ENCODE results near the gene COPE. TPM values are rescaled to one million over a fixed set of nuclear protein-coding genes. Genes with fewer than 3 reads are reported as not detected.

Gene COPE
- total RNA-seq, 4 donors from 2014 or later = 144 to 268 (median 179) TPM

DNA sequence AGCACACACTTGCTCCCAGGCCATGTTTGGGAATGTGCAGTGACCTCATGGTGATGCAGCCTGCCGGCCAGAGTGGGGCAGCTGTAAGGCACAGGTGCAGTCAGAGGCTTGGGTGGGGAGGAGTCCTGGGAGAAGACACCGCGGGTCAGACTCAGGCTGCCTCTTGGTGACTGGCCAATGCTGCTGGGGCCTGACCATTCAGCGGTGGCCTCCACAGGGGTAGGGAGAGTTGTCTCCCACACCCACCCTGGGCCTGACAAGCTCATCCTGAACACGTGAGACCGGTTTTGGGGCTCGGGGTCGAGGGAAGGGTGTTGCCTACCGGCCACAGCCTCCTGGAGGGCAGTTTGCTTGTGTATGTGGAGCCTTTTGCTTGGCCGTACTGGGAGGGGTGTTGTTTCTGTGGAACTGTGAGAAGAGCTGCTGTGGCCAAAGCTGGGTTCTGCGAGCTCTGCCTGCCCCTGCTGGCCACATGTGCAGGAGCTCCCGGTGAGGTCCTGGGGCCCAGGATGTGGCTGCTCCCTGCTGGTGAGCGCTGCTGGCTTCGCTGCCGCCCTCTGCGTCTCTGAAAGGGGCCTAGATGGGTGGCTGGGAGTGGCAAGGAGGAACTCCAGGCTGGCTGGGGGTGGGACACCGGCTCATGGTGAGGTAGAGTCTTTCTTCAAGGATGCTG lies 65.3 kb downstream of the COPE start:
- no peaks in the 10 kb centered on the region for H3K27me3 ChIP-seq
- TF ChIP-seq POLR2A (IDR thresholded peaks at IDR 0.05) = no peak
- no peak for TF ChIP-seq EP300 (IDR thresholded peaks at IDR 0.05; ENCODE audit: low read depth)
- TF ChIP-seq, protein P1, sequence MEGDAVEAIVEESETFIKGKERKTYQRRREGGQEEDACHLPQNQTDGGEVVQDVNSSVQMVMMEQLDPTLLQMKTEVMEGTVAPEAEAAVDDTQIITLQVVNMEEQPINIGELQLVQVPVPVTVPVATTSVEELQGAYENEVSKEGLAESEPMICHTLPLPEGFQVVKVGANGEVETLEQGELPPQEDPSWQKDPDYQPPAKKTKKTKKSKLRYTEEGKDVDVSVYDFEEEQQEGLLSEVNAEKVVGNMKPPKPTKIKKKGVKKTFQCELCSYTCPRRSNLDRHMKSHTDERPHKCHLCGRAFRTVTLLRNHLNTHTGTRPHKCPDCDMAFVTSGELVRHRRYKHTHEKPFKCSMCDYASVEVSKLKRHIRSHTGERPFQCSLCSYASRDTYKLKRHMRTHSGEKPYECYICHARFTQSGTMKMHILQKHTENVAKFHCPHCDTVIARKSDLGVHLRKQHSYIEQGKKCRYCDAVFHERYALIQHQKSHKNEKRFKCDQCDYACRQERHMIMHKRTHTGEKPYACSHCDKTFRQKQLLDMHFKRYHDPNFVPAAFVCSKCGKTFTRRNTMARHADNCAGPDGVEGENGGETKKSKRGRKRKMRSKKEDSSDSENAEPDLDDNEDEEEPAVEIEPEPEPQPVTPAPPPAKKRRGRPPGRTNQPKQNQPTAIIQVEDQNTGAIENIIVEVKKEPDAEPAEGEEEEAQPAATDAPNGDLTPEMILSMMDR (IDR thresholded peaks at IDR 0.05) = no peak
- no peak for TF ChIP-seq POLR2AphosphoS5 (IDR thresholded peaks at IDR 0.05)
- intact Hi-C loops (cut with DNase I; ENCODE audit: low total_unique reads) = loop anchor here (10.0 kb wide), 1 partner anchor 409 kb away; no protein-coding TSS in a partner anchor

DNA sequence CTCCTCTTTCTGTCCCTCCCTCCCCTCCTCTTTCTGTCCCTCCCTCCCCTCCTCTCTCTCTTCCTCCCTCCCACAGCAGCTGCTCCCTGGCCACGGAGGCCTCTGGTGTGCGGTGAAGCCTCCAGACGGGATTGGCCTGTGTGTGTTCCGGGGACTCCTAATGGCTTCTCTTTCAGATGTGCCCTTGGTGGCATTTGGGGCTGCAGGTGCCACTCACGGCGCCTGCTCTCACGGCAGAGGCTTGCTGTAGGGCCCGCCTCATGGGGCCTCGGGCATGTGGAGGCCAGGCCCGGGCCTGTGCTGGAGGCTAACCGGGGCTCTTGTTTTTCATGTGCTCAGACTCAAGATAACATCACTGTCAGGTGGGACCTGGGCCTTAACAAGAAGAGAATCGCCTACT lies 66.5 kb downstream of the COPE start:
- Histone ChIP-seq H3K9me3 (no peaks in the 10 kb centered on the region), H3K4me3 (no peak overlapping the region), H3K36me3 (peaks cover 0 to 62% (median 29%) of the 10 kb centered on the region in 4 donors), H3K27me3 (no peaks in the 10 kb centered on the region), H3K27ac (no peak overlapping the region), H3K4me1 (peaks cover 16 to 26% (median 24%) of the 10 kb centered on the region in 4 donors)
- in situ Hi-C loops (cut with MboI; ENCODE audit: low pct_ligation_motif_present in 1 of 4, low pct_unique_long_range_greater_than_20kb in 1 of 4, low sequenced_read_pairs in 3 of 4) (loop anchor here in 2 of 4 donors (10.0 to 25.0 kb wide), 2 partner anchors 390 to 408 kb away; no protein-coding TSS in a partner anchor), intact Hi-C loops (cut with DNase I; ENCODE audit: low total_unique reads) (loop anchor here (10.0 kb wide), 1 partner anchor 408 kb away; no protein-coding TSS in a partner anchor)
- TF ChIP-seq POLR2AphosphoS5 (IDR thresholded peaks at IDR 0.05) (no peak), EP300 (IDR thresholded peaks at IDR 0.05; ENCODE audit: low read depth) (no peak)
- no peak for DNase-seq
- WGBS, 2 donors (ENCODE audit: low coverage in 1 of 2) = 89% methylated on average over 12 of the region's 12 CpGs; no CpG with 5 or more reads in 1 of the 2 donors

More for the DNA sequence above, 65.3 kb downstream of the COPE start:
- WGBS, 2 donors (ENCODE audit: low coverage in 1 of 2) = 87 to 93% methylated on average over 3 to 13 of the region's 17 CpGs
- DNase-seq = no peak
- in situ Hi-C loops (cut with MboI; ENCODE audit: low pct_ligation_motif_present in 1 of 4, low pct_unique_long_range_greater_than_20kb in 1 of 4, low sequenced_read_pairs in 3 of 4) = loop anchor here in 2 of 4 donors (10.0 to 25.0 kb wide), 2 partner anchors 392 to 409 kb away; no protein-coding TSS in a partner anchor
- H3K9me3 ChIP-seq = no peaks in the 10 kb centered on the region
- peaks cover 8 to 14% (median 13%) of the 10 kb centered on the region in 4 donors for H3K4me1 ChIP-seq
- H3K4me3 ChIP-seq = no peak overlapping the region
- peaks cover 0 to 67% (median 32%) of the 10 kb centered on the region in 4 donors for H3K36me3 ChIP-seq
- no peak overlapping the region for H3K27ac ChIP-seq

DNA sequence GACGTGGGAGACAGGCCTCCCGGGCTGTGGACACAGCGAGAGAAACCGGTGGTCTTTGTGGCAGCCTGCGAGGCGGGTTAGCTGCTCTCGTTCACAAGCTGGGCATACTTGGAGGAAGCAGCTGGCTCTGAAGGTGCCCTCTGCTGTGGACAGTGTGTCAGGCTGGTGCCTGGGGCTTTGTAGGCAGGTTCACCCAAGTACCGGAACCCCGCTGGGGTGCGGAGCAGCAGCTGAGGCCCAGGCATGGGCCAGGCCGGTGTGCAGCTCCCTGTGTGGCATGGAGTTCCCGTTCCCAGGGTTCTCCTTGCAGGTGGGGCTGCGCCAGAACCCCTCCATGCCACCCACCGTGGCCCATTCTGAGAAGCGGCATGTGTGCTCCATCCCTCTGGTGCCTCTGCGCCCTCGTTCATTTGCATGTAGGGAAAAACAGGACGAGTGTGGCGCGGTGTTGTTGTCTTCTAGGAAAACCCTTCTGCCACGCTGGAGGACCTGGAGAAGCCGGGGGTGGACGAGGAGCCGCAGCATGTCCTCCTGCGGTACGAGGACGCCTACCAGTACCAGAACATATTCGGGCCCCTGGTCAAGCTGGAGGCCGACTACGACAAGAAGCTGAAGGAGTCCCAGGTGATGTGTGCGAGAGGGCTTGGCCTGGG lies 67.4 kb downstream of the COPE start:
- H3K27ac ChIP-seq = no peak overlapping the region
- no peaks in the 10 kb centered on the region for H3K9me3 ChIP-seq
- peaks cover 0 to 53% (median 25%) of the 10 kb centered on the region in 4 donors for H3K36me3 ChIP-seq
- TF ChIP-seq EP300 (IDR thresholded peaks at IDR 0.05; ENCODE audit: low read depth) = no peak
- TF ChIP-seq POLR2AphosphoS5 (IDR thresholded peaks at IDR 0.05) = no peak
- no peak for TF ChIP-seq POLR2A (IDR thresholded peaks at IDR 0.05)
- TF ChIP-seq, protein P1 (IDR thresholded peaks at IDR 0.05) = no peak
- no peak overlapping the region for H3K4me3 ChIP-seq
- no peak for DNase-seq
- H3K4me1 ChIP-seq = peaks cover 18 to 34% (median 30%) of the 10 kb centered on the region in 4 donors
- in situ Hi-C loops (cut with MboI; ENCODE audit: low pct_ligation_motif_present in 1 of 4, low pct_unique_long_range_greater_than_20kb in 1 of 4, low sequenced_read_pairs in 3 of 4) (loop anchor here in 2 of 4 donors (10.0 to 25.0 kb wide), 2 partner anchors 389 to 407 kb away; no protein-coding TSS in a partner anchor), intact Hi-C loops (cut with DNase I; ENCODE audit: low total_unique reads) (loop anchor here (10.0 kb wide), 1 partner anchor 407 kb away; no protein-coding TSS in a partner anchor)
- 94% methylated on average over 31 of the region's 31 CpGs; no CpG with 5 or more reads in 1 of the 2 donors for whole genome bisulfite sequencing, 2 donors (ENCODE audit: low coverage in 1 of 2)
- H3K27me3 ChIP-seq = no peaks in the 10 kb centered on the region

DNA sequence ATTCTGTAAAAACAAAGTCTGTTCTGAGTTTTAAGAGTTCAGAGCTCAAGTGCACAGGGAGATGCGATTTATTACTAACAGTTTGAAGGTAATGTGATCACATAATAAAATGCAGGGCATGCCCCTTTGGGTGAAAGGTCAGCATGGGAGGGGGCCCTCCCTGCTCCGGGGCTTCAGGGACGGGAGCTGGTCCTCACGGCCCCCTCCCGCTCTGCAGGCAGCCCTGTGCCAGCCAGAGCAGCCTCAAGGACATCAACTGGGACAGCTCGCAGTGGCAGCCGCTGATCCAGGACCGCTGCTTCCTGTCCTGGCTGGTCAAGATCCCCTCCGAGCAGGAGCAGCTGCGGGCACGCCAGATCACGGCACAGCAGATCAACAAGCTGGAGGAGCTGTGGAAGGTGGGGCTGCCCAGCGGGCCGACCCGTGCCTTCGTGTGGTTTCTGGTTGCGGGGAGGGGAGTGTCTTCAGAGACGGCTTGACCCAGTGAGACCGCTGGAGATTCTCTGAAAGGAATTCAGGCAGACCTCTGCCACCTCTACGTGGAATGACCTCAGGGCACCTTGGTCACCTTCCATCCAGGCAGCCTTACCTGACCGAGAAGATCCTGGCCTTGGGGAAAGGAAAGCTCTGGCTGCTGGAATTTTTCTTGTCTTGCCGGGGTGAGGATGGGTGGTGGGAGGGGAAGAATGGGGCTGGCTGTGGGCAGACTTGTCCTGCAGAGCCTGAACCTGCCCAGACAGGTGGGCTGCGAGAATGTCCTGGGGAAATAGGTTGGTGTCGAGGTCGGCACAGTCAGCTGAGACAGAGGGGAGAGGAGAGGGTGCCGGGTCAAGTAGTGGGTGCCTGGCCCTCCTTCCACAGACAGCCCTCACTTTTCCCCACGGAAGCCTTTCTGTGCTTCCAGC lies 68.5 kb downstream of the COPE start:
- TF ChIP-seq, protein P1 (IDR thresholded peaks at IDR 0.05) = no peak
- no peak for TF ChIP-seq EP300 (IDR thresholded peaks at IDR 0.05; ENCODE audit: low read depth)
- no peak for TF ChIP-seq POLR2AphosphoS5 (IDR thresholded peaks at IDR 0.05)
- in situ Hi-C loops (cut with MboI; ENCODE audit: low pct_ligation_motif_present in 1 of 4, low pct_unique_long_range_greater_than_20kb in 1 of 4, low sequenced_read_pairs in 3 of 4) (loop anchor here in 2 of 4 donors (10.0 to 25.0 kb wide), 2 partner anchors 388 to 406 kb away; no protein-coding TSS in a partner anchor), intact Hi-C loops (cut with DNase I; ENCODE audit: low total_unique reads) (loop anchor here (10.0 kb wide), 1 partner anchor 406 kb away; no protein-coding TSS in a partner anchor)
- Histone ChIP-seq H3K4me1 (peaks cover 20 to 37% (median 31%) of the 10 kb centered on the region in 4 donors), H3K4me3 (no peak overlapping the region), H3K27me3 (no peaks in the 10 kb centered on the region), H3K27ac (peak overlapping the region in 3 of 4 donors; percentile 53 to 78 (median 70)), H3K36me3 (peaks cover 0 to 43% (median 20%) of the 10 kb centered on the region in 4 donors), H3K9me3 (no peaks in the 10 kb centered on the region)
- WGBS, 2 donors (ENCODE audit: low coverage in 1 of 2) = 78 to 89% methylated on average over 4 to 25 of the region's 27 CpGs
- no peak for DNase-seq

All from transverse colon (tissue), 4 donors.